HG03575 (cell line): Measurements from ENCODE around the gene LILRB2.
"Not testable (repeated sequence)": the region's sequence is repeated elsewhere in the genome, so short reads cannot be mapped to it uniquely, and the experiment has no call there.

Source experiments
- ATAC-seq: cut with Tn5 transposase; IDR thresholded peaks from one replicate; pipeline ENCODE4 v1.9.1; 2021; ENCODE audit not compliant: unreplicated experiment, insufficient number of reproducible peaks, low FRiP score; ENCODE audit errors: extremely low read depth

Gene LILRB2

DNA sequence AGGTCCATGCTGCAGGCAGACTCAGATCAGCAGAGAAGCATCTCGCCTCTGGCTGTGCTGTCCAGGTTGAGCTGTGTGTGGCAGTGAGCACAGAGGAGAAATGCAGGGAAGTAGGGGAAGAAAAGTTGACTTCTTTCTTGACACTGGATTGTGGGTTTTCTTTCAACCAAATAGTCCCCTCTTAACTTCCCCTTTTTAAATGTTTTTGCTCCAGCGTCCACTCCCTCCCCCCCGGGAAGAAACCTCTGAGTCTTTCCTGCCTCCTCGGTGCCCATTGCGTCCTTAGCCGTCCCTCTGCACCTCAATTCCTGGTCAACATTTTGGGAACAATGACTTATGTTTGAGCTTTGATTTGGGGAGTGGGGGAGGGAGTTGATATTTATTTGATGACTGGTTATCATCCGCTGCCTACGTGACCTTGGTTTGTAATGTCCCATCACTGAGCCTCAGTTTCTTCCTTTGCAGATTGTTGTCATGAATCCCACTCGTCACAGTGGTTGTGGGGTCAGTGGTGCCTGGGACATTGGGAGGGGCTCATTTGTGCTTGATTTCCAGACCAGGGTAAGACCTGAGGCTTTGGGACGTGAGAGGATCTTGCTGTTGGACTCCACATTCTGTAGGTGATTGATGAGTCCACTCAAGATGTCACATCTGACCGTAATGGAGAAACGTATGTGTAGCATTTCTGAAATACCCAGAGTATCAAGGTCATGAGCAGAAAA is at the start of gene LILRB2:
Gene LILRB2 (minus strand): TSS at position 104 of the 722 bp plus-strand sequence. CDS start 614 bp downstream, outside the sequence.
- no peak for ATAC-seq

- no peak for ATAC-seq
Observed at GRCh38 chr19:54329476-54330165, 48.7 kb upstream of the LILRB2 start.

- ATAC-seq: not testable (repeated sequence)
Observed at GRCh38 chr19:54328781-54329180, 47.9 kb upstream of the LILRB2 start.

DNA sequence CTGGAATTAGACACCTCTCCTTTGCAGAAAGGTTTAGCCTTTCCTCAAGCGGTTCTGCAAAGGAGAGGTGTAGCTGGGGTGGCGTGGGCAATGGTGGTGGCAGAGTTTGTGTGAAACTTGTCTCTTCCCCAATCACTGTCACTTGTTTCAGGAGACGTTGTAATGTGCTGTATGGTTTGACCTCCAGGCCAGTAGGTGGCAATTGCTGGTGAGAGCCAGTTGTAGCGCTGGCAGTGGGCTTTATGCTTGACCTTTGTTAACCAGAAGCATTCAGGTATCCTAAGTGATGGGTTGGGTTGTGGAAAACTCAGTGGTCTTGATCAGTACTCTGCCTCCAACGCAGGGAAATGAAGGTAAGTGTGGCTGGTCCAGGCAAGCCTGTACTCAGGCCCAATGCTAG is 44.7 kb upstream of the LILRB2 start:
- ATAC-seq: no peak

- ATAC-seq: no peak
Observed at GRCh38 chr19:54325194-54325621, 44.3 kb upstream of the LILRB2 start.

GRCh38 chr19:54324071-54324470 is 43.2 kb upstream of the LILRB2 start:
- no peak for ATAC-seq

- not testable (repeated sequence) for ATAC-seq
Observed at GRCh38 chr19:54322934-54323333, 42.0 kb upstream of the LILRB2 start.

GRCh38 chr19:54322295-54322694 is 41.4 kb upstream of the LILRB2 start:
- ATAC-seq: not testable (repeated sequence)

- ATAC-seq: no peak
Observed at GRCh38 chr19:54319892-54320670, 39.2 kb upstream of the LILRB2 start.

GRCh38 chr19:54319049-54319448 is 38.1 kb upstream of the LILRB2 start:
- ATAC-seq: no peak

DNA sequence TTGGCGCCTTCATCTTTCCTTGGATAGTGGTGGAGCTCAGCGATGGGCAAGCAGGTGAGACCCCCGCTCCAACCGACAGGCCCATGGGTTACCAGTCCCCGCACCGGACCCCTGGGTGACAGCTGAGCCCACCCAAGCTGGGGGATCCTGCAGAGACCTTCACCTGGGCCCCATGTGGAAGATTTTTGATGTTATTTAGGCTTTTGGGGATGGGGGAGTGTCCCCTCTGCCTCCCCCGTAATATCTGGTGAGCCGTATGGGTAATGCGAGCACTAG is 37.0 kb upstream of the LILRB2 start:
- no peak for ATAC-seq

DNA sequence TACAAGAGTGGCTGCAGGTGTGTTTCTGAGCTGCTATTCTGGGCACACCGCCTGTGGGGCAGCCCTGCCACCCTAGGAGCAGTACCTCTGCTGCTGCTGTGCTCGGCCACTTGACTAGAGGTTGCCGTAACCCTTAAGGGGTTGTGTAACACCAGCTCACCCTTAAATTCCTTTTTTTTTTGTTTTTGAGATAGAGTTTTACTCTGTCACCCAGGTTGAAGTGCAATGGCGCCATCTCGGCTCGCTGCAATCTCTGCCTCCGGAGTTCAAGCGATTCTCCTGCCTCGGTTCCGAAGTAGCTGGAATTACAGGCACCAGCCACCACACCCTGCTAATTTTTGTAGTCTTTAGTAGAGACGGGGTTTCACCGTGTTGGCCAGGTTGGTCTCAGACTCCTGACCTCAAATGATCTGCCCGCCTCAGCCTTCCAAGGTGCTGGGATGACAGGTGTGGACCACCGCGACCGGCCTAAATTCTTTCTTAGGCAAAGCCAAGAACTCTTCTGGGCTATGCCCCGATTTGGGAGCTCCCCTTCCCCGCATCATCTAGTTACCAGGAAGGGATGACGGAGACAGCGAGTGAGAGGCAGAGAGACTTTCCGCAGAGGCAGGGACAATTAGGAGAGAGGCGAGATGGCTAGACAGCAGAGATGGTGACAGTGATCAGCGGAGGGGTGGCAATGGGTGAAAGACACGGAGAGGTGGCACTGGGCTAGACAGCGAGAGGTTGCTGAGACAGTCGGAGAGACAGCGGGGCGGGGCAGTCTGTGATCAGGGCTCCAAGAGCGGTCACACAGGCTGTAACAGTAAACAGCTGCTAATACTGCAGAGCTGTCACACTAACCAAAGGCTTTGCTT is 36.4 kb upstream of the LILRB2 start:
- ATAC-seq: no peak

GRCh38 chr19:54316746-54317107 is 35.8 kb upstream of the LILRB2 start:
- ATAC-seq: no peak

DNA sequence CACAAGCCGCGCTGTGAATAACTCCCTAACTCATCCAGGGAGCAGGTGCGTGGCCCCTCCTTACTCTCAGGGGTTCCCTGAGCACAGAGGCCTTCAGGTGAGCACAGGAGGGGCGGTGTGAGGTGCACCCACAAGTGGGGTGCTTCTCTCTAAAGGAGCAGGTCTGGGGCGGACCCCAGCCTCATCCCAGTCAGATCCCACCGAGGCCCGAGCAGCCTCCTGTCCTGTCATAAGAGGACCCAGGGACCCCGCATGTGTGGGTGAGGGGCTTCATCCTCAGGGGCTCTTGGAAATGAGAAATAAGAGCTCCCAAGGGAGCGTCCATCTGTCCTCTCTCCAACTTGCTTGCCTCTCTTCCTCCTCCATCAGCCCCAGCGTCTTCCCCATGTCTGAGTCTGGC is 35.0 kb upstream of the LILRB2 start:
- no peak for ATAC-seq

GRCh38 chr19:54312436-54313377 is 31.8 kb upstream of the LILRB2 start, which contains the start of gene LILRA5:
TSS of gene LILRA5 (minus strand) at chr19:54313166. CDS start at chr19:54313019, 147 bp downstream.
- ATAC-seq: no peak

- no peak for ATAC-seq
Observed at GRCh38 chr19:54312011-54312410, 31.1 kb upstream of the LILRB2 start.

- ATAC-seq: no peak
Observed at GRCh38 chr19:54311486-54311885, 30.6 kb upstream of the LILRB2 start.

- ATAC-seq: no peak
Observed at GRCh38 chr19:54310543-54310942, 29.6 kb upstream of the LILRB2 start.
